Body of pancreas (tissue), 4 donors: ENCODE measurements around the gene RCCD1.

Source experiments
- POLR2A ChIP-seq, 3 donors: fragments of 450-650 bp; IDR thresholded peaks; one replicate each; pipeline ENCODE4 v1.6.1; 2016; ENCODE audit warnings: antibody characterized with exemption in 3 of 3, mild to moderate bottlenecking in 2 of 3
- TF ChIP-seq, protein P1 (sequence below), 7 experiments: fragments of 450-650 bp in 4 of 7; fragments of 200-600 bp in 3 of 7; sonication (generic) in 3 of 7; IDR thresholded peaks; one replicate each; pipeline ENCODE4 v1.5.1; 2016 to 2019; ENCODE audit warnings: antibody characterized with exemption in 7 of 7

DNA sequence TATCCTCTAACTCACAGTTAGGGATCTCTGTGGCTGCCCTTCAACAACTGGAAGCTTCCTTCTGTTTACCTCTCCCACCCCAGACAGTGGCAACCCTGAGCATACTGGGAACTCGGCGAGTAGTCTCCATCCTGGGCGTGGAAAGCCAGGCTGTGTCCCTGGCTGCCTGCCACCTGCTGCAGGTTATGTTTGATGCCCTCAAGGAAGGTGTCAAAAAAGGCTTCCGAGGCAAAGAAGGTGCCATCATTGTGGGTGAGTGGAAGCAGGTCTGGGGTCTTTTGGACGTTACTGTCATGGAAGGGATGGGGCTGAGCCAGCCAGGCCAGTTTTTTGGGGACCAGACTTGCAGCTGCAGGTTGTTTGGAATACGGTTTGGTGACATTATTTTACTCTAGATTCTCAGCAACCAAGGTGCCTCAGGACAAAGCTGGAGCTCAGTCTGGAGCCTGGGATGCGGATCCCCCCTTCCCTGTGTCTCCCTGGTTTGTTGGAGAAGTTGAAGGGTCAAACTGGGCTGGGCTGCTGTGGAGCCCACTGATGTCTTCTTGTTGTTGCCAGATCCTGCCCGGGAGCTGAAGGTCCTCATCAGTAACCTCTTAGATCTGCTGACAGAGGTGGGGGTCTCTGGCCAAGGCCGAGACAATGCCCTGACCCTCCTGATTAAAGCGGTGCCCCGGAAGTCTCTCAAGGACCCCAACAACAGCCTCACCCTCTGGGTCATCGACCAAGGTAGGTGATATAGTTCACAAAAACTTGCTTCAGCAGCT is 12.1 kb upstream of the RCCD1 start:
- TF ChIP-seq, protein P1, sequence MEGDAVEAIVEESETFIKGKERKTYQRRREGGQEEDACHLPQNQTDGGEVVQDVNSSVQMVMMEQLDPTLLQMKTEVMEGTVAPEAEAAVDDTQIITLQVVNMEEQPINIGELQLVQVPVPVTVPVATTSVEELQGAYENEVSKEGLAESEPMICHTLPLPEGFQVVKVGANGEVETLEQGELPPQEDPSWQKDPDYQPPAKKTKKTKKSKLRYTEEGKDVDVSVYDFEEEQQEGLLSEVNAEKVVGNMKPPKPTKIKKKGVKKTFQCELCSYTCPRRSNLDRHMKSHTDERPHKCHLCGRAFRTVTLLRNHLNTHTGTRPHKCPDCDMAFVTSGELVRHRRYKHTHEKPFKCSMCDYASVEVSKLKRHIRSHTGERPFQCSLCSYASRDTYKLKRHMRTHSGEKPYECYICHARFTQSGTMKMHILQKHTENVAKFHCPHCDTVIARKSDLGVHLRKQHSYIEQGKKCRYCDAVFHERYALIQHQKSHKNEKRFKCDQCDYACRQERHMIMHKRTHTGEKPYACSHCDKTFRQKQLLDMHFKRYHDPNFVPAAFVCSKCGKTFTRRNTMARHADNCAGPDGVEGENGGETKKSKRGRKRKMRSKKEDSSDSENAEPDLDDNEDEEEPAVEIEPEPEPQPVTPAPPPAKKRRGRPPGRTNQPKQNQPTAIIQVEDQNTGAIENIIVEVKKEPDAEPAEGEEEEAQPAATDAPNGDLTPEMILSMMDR (IDR thresholded peaks at IDR 0.05): no peak
- no peak for TF ChIP-seq POLR2A (IDR thresholded peaks at IDR 0.05)
